Endothelial cell of umbilical vein (primary cell): Measurements from ENCODE around the gene MTTP.

ENCODE experiments used
- EZH2 ChIP-seq: IDR thresholded peaks from 2 replicates; pipeline ENCODE4 v1.6.1; 2012; ENCODE audit warnings: borderline replicate concordance, low read depth, mild to moderate bottlenecking, moderate library complexity, low read length, inconsistent platforms; ENCODE audit not compliant: severe bottlenecking
- FOS ChIP-seq: IDR thresholded peaks from 2 replicates; pipeline ENCODE4 v1.6.1; 2011; ENCODE audit warnings: mild to moderate bottlenecking, low read length, moderate library complexity, borderline replicate concordance; ENCODE audit not compliant: insufficient read depth
- TF ChIP-seq, protein P1 (sequence below), 2 donors: IDR thresholded peaks; 1 replicate in 1 of 2; 2 replicates in 1 of 2; pipeline ENCODE4 v1.5.1; 2011; ENCODE audit warnings: low read length in 2 of 2, mild to moderate bottlenecking in 2 of 2, moderate library complexity in 2 of 2, control low read depth in 1 of 2, inconsistent platforms in 1 of 2, low read depth in 1 of 2; ENCODE audit not compliant: insufficient read depth in 1 of 2; ENCODE audit errors: extremely low read depth in 1 of 2

DNA sequence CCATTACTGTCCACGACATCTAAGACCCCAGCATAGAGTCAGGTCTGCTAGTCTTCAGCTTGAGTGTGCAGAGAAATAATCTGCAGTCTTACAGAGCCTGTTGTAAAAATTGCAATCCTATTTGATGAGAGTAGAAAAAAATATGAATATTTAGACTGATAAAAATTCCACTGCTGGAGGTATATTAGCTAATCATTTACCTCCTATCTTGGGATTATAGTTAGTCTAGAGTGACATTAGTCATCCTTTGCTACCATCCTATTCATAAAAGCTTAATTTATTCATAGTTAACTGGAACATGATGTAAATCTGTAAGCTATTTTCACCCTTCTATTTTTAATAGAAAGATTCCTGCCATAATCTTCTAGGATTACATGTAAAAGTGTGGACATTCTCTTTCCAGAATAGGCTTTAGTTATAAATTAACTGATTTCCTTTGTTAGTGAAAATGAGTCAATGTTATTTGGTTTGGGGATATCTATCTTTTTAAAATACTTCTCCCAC lies 56.3 kb downstream of the MTTP start:
- TF ChIP-seq FOS (no peak), EZH2 (no peak)
- TF ChIP-seq, protein P1, sequence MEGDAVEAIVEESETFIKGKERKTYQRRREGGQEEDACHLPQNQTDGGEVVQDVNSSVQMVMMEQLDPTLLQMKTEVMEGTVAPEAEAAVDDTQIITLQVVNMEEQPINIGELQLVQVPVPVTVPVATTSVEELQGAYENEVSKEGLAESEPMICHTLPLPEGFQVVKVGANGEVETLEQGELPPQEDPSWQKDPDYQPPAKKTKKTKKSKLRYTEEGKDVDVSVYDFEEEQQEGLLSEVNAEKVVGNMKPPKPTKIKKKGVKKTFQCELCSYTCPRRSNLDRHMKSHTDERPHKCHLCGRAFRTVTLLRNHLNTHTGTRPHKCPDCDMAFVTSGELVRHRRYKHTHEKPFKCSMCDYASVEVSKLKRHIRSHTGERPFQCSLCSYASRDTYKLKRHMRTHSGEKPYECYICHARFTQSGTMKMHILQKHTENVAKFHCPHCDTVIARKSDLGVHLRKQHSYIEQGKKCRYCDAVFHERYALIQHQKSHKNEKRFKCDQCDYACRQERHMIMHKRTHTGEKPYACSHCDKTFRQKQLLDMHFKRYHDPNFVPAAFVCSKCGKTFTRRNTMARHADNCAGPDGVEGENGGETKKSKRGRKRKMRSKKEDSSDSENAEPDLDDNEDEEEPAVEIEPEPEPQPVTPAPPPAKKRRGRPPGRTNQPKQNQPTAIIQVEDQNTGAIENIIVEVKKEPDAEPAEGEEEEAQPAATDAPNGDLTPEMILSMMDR (IDR thresholded peaks at IDR 0.05; ENCODE audit: extremely low read depth in 1 of 2, insufficient read depth in 1 of 2, low read depth in 1 of 2, low read length in 2 of 2): no peak
